ENCODE results near the gene GIN1.
"Not testable (repeated sequence)": the region's sequence is repeated elsewhere in the genome, so short reads cannot be mapped to it uniquely, and the experiment has no call there.

Gene GIN1

DNA sequence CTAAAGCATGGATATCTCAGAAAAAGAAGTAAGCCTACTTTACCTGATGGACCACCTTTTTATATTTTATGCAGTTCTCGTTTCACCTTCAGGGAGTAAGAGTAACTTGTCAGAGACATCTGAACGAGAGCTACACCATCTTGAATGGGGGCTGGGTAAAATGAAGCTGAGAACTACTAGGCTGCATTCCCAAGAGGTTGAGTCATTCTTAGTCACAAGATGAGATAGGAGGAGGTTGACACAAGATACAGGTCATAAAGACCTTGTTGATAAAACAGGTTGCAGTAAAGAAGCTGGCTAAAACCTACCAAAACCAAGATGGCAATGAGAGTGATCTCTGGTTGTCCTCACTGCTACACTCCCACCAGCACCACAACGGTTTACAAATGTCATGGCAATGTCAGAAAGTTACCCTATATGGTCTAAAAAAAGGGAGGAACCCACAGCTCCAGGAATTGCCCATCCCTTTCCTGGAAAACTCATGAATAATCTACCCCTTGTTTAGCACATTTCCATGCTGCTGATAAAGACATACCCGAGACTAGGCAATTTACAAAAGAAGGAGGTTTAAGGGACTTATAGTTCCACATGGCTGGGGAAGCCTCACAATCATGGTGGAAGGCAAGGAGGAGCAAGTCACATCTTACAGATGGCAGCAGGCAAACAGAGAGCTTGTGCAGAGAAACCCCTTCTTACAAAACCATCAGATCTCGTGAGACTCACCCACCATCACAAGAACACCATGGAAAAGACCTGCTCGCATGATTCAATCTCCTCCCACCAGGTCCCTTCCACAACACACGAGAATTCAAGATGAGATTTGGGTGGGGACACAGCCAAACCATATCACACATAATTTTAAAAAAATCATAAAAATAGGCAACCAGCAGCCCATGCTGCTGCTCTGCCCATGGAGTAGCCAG, 62.5 kb downstream of the GIN1 start:
- DNase-seq (ENCODE audit: low read depth, low spot score), result no peak
- H3K4me3 ChIP-seq (ENCODE audit: low read length), result no peak overlapping the region

DNA sequence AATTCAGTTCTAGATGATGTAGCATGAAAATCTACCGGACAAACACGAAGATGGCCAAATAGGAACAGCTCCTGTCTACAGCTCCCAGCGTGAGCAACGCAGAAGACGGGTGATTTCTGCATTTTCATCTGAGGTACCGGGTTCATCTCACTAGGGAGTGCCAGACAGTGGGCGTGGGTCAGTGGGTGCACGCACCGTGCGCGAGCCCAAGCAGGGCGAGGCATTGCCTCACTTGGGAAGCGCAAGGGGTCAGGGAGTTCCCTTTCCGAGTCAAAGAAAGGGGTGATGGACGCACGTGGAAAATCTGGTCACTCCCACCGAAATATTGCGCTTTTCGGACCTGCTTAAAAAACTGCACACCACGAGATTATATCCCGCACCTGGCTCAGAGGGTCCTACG, 73.2 kb downstream of the GIN1 start:
- H3K4me3 ChIP-seq (ENCODE audit: low read length); DNase-seq (ENCODE audit: low read depth, low spot score): not testable (repeated sequence)

DNA sequence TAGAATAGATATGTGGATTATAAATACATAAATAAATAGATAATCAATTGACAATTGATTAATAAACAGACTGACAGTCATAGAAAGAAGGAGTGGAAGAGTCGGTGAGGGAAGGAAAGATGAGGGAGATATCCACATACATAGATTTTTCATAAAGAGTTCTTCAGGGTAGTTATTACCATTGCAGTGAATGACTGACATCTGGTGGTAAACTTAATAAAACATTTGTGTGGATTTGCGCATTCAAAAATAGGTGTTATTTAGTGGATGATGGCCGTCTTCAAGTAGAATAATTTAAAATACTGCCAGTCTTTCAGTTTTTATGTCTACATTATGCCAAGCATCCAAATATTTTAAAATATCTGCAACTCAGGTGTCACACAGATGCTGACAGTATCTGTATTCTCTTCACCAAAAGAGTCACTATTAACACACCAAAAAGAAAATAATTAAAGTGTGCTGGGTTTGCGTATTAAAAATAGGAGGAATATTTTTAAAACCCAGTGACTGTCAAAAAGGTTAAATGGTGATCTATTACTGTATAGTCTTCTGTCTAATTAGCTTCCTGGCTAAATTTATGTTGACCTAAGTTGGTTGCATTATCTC, 78.8 kb downstream of the GIN1 start:
- DNase-seq (ENCODE audit: low read depth, low spot score), result peak; percentile 43
- H3K4me3 ChIP-seq (ENCODE audit: low read length), result no peak overlapping the region

DNA sequence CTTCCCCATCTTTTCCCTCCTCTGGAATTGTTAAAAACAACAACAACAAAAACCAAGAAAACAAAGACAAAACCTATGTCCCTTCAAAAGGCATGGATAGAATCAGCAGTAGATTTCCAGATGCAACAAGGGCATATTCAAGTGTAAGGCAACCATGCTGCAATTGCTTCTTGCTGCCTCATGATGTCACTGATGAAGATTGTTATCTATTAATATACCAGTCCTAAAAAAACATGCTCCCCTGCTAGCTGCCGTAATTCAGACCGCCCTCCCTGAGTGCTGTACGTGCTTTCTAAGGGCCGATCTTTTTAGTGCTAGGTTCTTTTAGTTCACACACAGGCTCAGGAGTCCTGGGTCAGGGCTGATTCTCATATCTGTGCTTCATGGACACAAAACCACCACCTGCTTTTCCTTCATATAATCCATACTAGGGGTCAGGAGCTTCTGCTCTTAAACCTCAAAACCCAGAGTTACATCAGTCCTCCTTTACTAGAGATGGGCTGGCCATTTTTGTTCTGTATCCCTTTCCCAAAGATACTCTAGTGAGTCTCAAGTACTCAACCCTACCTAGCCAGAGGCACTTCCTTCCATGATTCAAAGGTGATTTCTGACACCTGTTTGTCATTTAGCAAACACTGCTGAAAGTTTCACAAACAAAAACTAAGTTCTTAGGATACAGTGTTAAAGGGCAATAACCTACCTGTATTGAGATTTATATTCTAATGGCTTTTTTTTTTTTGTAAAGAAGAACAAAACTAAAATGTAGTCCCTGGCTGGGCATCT, 82.1 kb downstream of the GIN1 start:
- no peak for DNase-seq (ENCODE audit: low read depth, low spot score)
- H3K4me3 ChIP-seq (ENCODE audit: low read length), result no peak overlapping the region

DNA sequence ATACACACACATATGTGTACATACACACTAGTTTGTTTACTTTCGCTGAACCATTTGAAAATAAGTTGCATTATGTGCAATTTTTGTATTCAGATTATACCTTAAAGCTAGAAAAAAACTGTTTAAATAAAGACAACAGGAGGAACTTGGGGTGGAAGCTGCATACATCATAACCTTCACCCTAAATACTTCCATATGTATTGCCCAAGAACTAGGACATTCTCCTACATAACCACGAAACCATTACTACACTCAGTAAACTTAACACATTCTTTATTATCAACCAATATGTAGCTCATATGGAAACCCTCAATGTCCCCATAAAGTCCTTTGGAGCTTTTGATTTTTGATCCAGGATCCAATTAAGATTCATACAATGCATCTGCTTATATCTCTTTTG, 83.3 kb downstream of the GIN1 start:
- DNase-seq (ENCODE audit: low read depth, low spot score), result no peak
- H3K4me3 ChIP-seq (ENCODE audit: low read length), result no peak overlapping the region

All from Jurkat, Clone E6-1 (cell line).